ENCODE results near the gene SRF. TPM values are rescaled to one million over a fixed set of nuclear protein-coding genes. Genes with fewer than 3 reads are reported as not detected.

Gene SRF
- total RNA-seq, 1 experiment from 2014 or later, result 46.2 TPM

GRCh38 chr6:43219814-43220213, 48.7 kb downstream of the SRF start:
- H3K27ac Mint-ChIP-seq, result no peak overlapping the region
- H3K36me3 Mint-ChIP-seq, result no peaks in the 10 kb centered on the region
- ChIA-PET CTCF (interaction anchor here (1.5 to 2.0 kb wide), 2 partner anchors 9 to 27 kb away, joined by 3 to 22 read pairs; partner anchors contain the start of gene DNPH1), POLR2A (interaction anchor here (0.6 kb wide), 1 partner anchor 110 kb away, joined by 3 read pairs; no protein-coding TSS in a partner anchor)
- ATAC-seq, result no peak
- no peaks in the 10 kb centered on the region for H3K9me3 Mint-ChIP-seq
- TF ChIP-seq MXD4 (CRISPR knock-in tag; IDR thresholded peaks at IDR 0.05; ENCODE audit: borderline replicate concordance), result no peak
- TF ChIP-seq ARID4B (CRISPR knock-in tag; IDR thresholded peaks at IDR 0.05; ENCODE audit: borderline replicate concordance), result no peak
- TF ChIP-seq NR3C1 (CRISPR knock-in tag; conservative IDR thresholded peaks at IDR 0.05; ENCODE audit: low read depth), result no peak
- no peak for TF ChIP-seq ZNF425 (CRISPR knock-in tag; conservative IDR thresholded peaks at IDR 0.05)
- no peak for TF ChIP-seq GABPB1 (CRISPR knock-in tag; IDR thresholded peaks at IDR 0.05)
- TF ChIP-seq EMX1 (CRISPR knock-in tag; IDR thresholded peaks at IDR 0.05), result no peak
- TF ChIP-seq FOXJ3 (CRISPR knock-in tag; IDR thresholded peaks at IDR 0.05; ENCODE audit: borderline replicate concordance), result no peak
- no peak for TF ChIP-seq E2F5 (CRISPR knock-in tag; IDR thresholded peaks at IDR 0.05)
- no peak for TF ChIP-seq IRF2 (CRISPR knock-in tag; IDR thresholded peaks at IDR 0.05; ENCODE audit: borderline replicate concordance, low read depth)
- no peak for TF ChIP-seq ZNF396 (CRISPR knock-in tag; IDR thresholded peaks at IDR 0.05; ENCODE audit: borderline replicate concordance)
- H3K27me3 Mint-ChIP-seq (ENCODE audit: low read depth), result no peaks in the 10 kb centered on the region
- H3K4me3 Mint-ChIP-seq, result no peak overlapping the region
- H3K4me1 Mint-ChIP-seq, result peaks cover 9% of the 10 kb centered on the region; the same call in 1 of the 2 replicates
- DNase-seq (ENCODE audit: low spot score), result no peak

GRCh38 chr6:43220439-43220951, 49.4 kb downstream of the SRF start:
- no peak for ATAC-seq
- Mint-ChIP-seq H3K9me3 (no peaks in the 10 kb centered on the region), H3K36me3 (peaks cover 4% of the 10 kb centered on the region; the same call in 1 of the 2 replicates), H3K4me1 (peaks cover 9% of the 10 kb centered on the region; the same call in 1 of the 2 replicates), H3K4me3 (no peak overlapping the region), H3K27me3 (ENCODE audit: low read depth) (no peaks in the 10 kb centered on the region), H3K27ac (no peak overlapping the region)
- POLR2A ChIA-PET, result interaction anchor here (0.6 kb wide), 1 partner anchor 275 kb away, joined by 10 read pairs; no protein-coding TSS in a partner anchor
- CTCF ChIA-PET, result interaction anchor here (1.5 to 2.0 kb wide), 2 partner anchors 9 to 26 kb away, joined by 3 to 22 read pairs; partner anchors contain the start of gene DNPH1
- DNase-seq (ENCODE audit: low spot score), result no peak
- TF ChIP-seq SMAD4 (CRISPR knock-in tag; IDR thresholded peaks at IDR 0.05) (no peak), ERG (CRISPR knock-in tag; IDR thresholded peaks at IDR 0.05) (no peak), PREB (CRISPR knock-in tag; IDR thresholded peaks at IDR 0.05; ENCODE audit: borderline replicate concordance) (no peak), NFYB (CRISPR knock-in tag; conservative IDR thresholded peaks at IDR 0.05; ENCODE audit: low read depth) (no peak), ZNF425 (CRISPR knock-in tag; conservative IDR thresholded peaks at IDR 0.05) (no peak), E2F1 (CRISPR knock-in tag; IDR thresholded peaks at IDR 0.05) (no peak), TEAD4 (CRISPR knock-in tag; IDR thresholded peaks at IDR 0.05) (no peak), AR (CRISPR knock-in tag; IDR thresholded peaks at IDR 0.05) (no peak)

Data from WTC11 (cell line).